ENCODE data around the gene ABCB8. TPM values are rescaled to one million over a fixed set of nuclear protein-coding genes. Genes with fewer than 3 reads are reported as not detected.

Gene ABCB8
- total RNA-seq, 2 donors from 2014 or later = 47.7 to 60.1 TPM

DNA sequence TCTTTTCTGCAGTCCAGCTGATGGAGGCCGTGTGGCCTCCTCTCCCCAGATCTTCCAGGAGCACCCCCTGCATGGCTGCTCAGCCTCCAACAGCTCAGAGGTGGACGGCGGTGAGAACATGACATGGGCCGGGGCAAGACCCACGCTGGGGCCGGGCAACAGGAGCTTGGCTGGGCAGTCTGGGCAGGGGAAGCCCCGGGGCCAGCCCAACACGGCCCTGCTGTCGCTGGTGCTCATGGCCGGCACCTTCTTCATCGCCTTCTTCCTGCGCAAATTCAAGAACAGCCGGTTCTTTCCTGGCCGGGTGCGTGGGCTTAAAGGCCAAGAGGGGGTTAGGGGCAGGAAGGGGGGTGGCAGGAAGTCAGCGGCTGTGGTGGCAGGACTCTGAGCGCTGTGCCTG, 45.7 kb downstream of the ABCB8 start:
- Mint-ChIP-seq H3K4me1 (peaks cover 8% of the 10 kb centered on the region), H3K27ac (no peak overlapping the region), H3K4me3 (no peak overlapping the region), H3K36me3 (ENCODE audit: low read depth) (no peaks in the 10 kb centered on the region), H3K27me3 (no peaks in the 10 kb centered on the region)
- ATAC-seq = no peak
- DNase-seq = no peak
- H3K9me3 ChIP-seq (ENCODE audit: control insufficient read depth, low read length, poor library complexity, severe bottlenecking) = no peaks in the 10 kb centered on the region

DNA sequence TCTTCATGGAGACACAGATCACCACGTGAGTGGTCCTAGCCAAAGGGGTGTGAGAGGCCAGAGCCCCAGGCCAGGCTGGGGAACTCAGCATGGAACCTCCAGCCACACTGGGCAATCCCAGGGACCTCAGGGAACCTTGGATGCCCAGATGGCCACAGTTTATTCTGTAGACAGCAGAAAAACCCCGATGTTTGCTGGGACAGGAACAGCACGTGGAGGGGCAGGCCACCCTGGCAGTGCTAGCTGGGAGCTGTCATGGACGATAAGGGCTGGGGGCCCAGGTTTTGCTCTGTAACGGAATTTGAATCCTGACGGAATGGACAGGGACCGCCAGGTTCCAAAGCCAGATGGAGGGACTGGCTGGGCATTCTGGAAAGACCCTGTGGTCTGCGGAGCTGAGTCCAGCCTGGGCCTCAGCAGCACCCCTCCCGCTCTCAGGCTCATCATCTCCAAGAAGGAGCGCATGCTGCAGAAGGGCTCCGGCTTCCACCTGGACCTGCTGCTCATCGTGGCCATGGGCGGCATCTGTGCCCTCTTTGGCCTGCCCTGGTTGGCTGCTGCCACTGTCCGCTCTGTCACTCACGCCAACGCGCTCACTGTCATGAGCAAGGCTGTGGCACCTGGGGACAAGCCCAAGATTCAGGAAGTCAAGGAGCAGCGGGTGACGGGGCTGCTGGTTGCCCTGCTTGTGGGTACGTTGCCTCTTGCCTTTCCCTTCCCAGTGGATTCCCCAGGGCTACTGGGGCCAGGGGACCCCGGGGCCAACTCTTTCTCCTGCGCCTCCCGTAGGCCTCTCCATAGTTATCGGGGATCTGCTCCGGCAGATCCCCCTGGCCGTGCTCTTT, 46.8 kb downstream of the ABCB8 start:
- no peaks in the 10 kb centered on the region for H3K27me3 Mint-ChIP-seq
- DNase-seq (no peak), ATAC-seq (no peak)
- peaks cover 10% of the 10 kb centered on the region for H3K4me1 Mint-ChIP-seq
- H3K4me3 Mint-ChIP-seq = no peak overlapping the region
- no peak overlapping the region for H3K27ac Mint-ChIP-seq
- no peaks in the 10 kb centered on the region for H3K9me3 ChIP-seq (ENCODE audit: control insufficient read depth, low read length, poor library complexity, severe bottlenecking)
- no peaks in the 10 kb centered on the region for H3K36me3 Mint-ChIP-seq (ENCODE audit: low read depth)

DNA sequence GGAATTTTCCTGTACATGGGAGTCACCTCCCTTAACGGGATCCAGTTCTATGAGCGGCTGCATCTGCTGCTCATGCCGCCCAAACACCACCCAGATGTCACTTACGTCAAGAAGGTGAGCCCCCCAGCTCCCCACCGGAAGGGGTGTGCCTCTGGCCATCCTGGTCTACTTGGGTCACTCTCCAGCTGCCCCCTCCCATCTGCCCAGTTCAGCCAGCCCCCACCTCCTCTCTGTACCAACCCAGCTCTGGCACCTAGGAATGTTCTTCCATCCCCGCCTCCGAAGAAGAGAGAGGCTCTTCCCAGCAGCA, 47.4 kb downstream of the ABCB8 start:
- no peaks in the 10 kb centered on the region for H3K36me3 Mint-ChIP-seq (ENCODE audit: low read depth)
- no peaks in the 10 kb centered on the region for H3K27me3 Mint-ChIP-seq
- H3K4me3 Mint-ChIP-seq = no peak overlapping the region
- H3K9me3 ChIP-seq (ENCODE audit: control insufficient read depth, low read length, poor library complexity, severe bottlenecking) = no peaks in the 10 kb centered on the region
- ATAC-seq (no peak), DNase-seq (no peak)
- H3K4me1 Mint-ChIP-seq = peaks cover 9% of the 10 kb centered on the region
- H3K27ac Mint-ChIP-seq = no peak overlapping the region

DNA sequence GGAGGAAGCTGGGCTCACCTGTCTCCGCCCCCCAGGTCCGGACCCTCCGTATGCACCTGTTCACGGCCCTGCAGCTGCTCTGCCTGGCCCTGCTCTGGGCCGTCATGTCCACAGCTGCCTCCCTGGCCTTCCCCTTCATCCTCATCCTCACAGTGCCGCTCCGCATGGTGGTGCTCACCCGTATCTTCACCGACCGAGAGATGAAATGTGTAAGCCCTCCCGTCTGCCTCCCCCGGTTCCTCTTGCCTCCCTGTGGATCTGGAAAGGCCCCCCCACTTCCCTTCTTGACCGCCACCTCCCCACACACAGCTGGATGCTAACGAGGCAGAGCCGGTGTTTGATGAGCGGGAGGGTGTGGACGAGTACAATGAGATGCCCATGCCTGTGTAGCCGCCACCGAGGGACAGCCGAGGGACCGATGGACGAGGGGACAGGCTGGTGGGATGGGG, 47.8 kb downstream of the ABCB8 start:
- Mint-ChIP-seq H3K4me1 (peaks cover 8% of the 10 kb centered on the region), H3K4me3 (no peak overlapping the region), H3K27ac (no peak overlapping the region), H3K36me3 (ENCODE audit: low read depth) (no peaks in the 10 kb centered on the region), H3K27me3 (no peaks in the 10 kb centered on the region)
- no peak for ATAC-seq
- no peak for DNase-seq
- no peaks in the 10 kb centered on the region for H3K9me3 ChIP-seq (ENCODE audit: control insufficient read depth, low read length, poor library complexity, severe bottlenecking)

DNA sequence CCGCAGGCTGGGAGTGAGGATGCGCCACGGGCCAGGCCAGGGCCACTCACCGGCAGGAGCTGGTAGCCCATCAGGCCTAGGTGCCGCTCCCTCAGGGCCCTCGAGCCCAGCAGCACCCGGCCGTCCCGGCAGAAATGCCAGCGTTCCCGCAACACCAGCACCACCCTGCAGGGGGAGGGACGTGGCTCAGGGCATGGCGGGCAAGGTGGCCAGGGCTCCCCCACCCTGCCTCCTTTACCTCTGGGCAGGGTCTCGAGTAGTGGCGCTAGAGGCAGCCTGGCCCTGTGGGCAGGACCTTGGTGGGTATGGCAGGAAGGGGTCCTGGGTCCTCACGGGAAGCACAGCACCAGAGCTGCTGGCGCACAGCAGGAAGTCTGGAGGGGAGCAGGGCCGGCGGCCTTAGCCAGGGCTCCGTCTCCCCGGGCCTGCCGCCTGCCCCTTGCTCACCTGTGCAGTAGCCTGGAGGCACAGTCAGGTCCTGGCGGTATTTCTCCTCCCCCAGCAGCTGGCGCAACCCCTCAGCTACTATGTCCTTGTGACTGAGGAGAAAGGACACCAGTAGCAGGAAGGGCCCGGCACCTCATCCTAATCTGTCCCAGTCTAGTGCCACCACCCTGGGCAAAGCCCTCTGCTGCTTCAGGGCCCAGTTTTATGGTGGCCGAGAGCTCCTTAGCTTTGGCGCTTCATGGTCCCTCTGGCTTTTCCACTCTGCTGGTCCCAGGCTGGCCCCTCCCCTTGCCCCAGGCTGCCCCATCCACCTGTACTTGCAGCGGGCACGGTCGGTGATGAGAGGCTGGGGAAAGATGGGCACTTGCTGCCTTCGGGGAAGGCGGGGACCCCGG, 48.8 kb downstream of the ABCB8 start:
- H3K9me3 ChIP-seq (ENCODE audit: control insufficient read depth, low read length, poor library complexity, severe bottlenecking) = no peaks in the 10 kb centered on the region
- no peaks in the 10 kb centered on the region for H3K36me3 Mint-ChIP-seq (ENCODE audit: low read depth)
- H3K27me3 Mint-ChIP-seq = no peaks in the 10 kb centered on the region
- H3K4me1 Mint-ChIP-seq = peaks cover 8% of the 10 kb centered on the region
- H3K4me3 Mint-ChIP-seq = no peak overlapping the region
- H3K27ac Mint-ChIP-seq = no peak overlapping the region
- ATAC-seq (no peak), DNase-seq (no peak)

DNA sequence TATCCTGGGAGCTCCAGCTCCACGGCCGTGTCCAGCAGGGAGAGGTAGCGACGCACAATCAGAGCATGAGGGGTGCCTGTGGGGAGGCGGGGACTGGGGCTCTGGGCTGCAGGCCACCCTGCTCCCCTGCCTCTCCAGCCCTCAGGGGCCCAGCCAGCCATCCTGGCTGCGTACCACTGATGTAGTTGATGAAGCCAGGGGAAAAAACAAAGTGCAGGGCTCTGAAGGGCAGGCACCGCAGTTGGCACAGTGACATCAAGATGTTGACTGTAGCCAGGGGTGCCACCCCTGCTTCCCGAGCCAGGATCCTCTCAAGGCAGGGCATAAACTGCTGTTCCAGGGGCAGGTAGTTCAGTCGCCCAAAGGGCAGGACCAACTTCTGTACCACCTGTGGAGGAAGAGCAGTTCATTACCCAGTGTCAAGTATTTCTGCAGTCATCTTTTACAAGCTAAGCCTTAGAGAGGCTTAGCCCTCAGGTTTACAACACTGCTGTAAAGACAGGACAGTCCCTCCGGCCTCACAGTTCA, 49.5 kb downstream of the ABCB8 start:
- DNase-seq (no peak), ATAC-seq (no peak)
- Mint-ChIP-seq H3K4me3 (peak overlapping the region; percentile 36), H3K4me1 (peaks cover 11% of the 10 kb centered on the region), H3K27me3 (no peaks in the 10 kb centered on the region), H3K36me3 (ENCODE audit: low read depth) (peaks cover 2% of the 10 kb centered on the region), H3K27ac (no peak overlapping the region)
- H3K9me3 ChIP-seq (ENCODE audit: control insufficient read depth, low read length, poor library complexity, severe bottlenecking) = no peaks in the 10 kb centered on the region

GRCh38 chr7:151078233-151079040, 50.2 kb downstream of the ABCB8 start:
- no peak for ATAC-seq
- H3K36me3 Mint-ChIP-seq (ENCODE audit: low read depth) = peaks cover 3% of the 10 kb centered on the region
- no peaks in the 10 kb centered on the region for H3K9me3 ChIP-seq (ENCODE audit: control insufficient read depth, low read length, poor library complexity, severe bottlenecking)
- H3K27me3 Mint-ChIP-seq = no peaks in the 10 kb centered on the region
- H3K4me1 Mint-ChIP-seq = peaks cover 14% of the 10 kb centered on the region
- H3K4me3 Mint-ChIP-seq = peak overlapping the region; percentile 36
- no peak for DNase-seq
- no peak overlapping the region for H3K27ac Mint-ChIP-seq

DNA sequence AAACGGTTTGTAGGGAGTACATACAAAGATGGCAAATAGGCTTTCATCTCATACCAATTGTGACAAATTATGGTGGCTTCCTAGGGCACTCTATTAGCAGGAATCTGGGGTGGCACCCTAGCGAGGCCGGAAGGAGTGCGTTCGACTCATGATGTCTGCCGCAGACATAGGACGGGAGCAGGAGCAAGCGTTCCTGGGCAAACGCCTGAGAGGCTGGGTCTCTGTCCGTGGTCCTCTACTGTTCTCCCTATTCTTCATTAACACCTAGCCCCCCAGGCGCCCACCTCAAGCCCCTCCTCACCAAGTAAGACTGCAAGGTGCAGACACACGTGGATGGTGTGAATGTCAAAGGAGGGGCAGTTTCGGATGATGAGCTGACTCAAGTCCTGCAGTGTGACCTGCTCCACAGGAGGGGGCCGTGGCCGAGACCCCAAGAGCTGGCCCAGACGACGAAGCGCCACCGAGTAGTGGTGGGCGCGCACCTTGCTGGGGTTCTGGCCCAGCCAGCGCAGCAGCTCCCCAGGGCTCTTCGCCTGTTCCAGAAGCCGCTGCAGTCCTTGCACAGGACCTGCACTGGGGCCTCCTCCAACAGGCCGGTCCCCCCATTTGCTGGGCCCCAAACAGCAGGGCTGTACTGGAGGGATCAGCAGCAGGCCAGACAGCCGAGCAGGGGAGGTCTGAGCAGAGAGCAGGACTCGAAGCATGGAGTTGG, 51.1 kb downstream of the ABCB8 start:
- no peaks in the 10 kb centered on the region for H3K9me3 ChIP-seq (ENCODE audit: control insufficient read depth, low read length, poor library complexity, severe bottlenecking)
- H3K36me3 Mint-ChIP-seq (ENCODE audit: low read depth) = peaks cover 3% of the 10 kb centered on the region
- peak overlapping the region; percentile 49 for H3K27ac Mint-ChIP-seq
- H3K27me3 Mint-ChIP-seq = no peaks in the 10 kb centered on the region
- peak overlapping the region; percentile 84 for H3K4me3 Mint-ChIP-seq
- no peak for DNase-seq
- H3K4me1 Mint-ChIP-seq = peaks cover 16% of the 10 kb centered on the region
- no peak for ATAC-seq

- H3K36me3 Mint-ChIP-seq (ENCODE audit: low read depth) = peaks cover 3% of the 10 kb centered on the region
- H3K27me3 Mint-ChIP-seq = no peaks in the 10 kb centered on the region
- H3K4me1 Mint-ChIP-seq = peaks cover 20% of the 10 kb centered on the region
- ATAC-seq = peak; percentile 2
- peak overlapping the region; percentile 49 for H3K27ac Mint-ChIP-seq
- DNase-seq = no peak
- H3K9me3 ChIP-seq (ENCODE audit: control insufficient read depth, low read length, poor library complexity, severe bottlenecking) = no peaks in the 10 kb centered on the region
- H3K4me3 Mint-ChIP-seq = peak overlapping the region; percentile 84
Observed at GRCh38 chr7:151080067-151080521, 51.8 kb downstream of the ABCB8 start.

DNA sequence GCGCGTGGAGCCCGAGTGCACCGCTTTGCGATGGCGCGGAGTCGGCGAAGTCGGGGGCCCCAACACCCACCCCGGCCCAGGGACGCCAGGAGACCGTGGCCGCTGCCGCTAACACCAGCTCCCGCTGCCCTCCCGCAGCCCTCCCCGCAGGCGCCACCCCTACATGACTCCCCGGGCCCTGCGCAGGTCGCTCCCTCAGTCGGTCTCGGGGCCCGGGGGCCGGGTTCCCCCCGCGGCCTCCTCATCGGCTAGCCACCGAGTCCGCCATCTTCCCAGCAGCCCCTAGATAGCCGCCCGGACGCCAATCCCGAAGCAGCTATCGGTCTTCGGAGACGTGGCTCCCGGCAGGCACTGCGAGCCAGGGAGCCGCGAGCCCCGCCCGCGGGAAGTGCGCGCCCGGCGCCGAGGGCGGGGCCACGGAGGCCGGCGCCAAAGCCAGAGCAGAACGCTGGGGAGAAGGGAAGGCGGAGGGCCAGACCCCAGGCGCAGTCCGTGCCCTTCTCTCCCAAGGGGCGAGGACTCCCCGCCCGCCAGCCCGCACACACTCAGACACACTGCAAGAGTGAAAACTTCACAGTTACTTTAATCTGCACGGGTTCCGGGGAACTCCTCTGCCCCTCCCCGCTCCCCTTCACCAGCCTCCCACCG, 52.4 kb downstream of the ABCB8 start, which contains the start of gene FASTK:
Gene FASTK, minus strand, starts transcription at position 288 of the 648 bp plus-strand sequence. Its CDS starts 43 bp downstream, at position 245.
- Mint-ChIP-seq H3K27me3 (no peaks in the 10 kb centered on the region), H3K4me1 (peaks cover 23% of the 10 kb centered on the region), H3K4me3 (peak within 1 kb of the TSS; percentile 97), H3K36me3 (ENCODE audit: low read depth) (peaks cover 3% of the 10 kb centered on the region), H3K27ac (peak within 1 kb of the TSS; percentile 49)
- no peaks in the 10 kb centered on the region for H3K9me3 ChIP-seq (ENCODE audit: control insufficient read depth, low read length, poor library complexity, severe bottlenecking)
- peak; percentile 81 for ATAC-seq
- peak; percentile 82 to 86 (median 85) for DNase-seq

- DNase-seq (no peak), ATAC-seq (no peak)
- peaks cover 3% of the 10 kb centered on the region for H3K36me3 Mint-ChIP-seq (ENCODE audit: low read depth)
- H3K27me3 Mint-ChIP-seq = no peaks in the 10 kb centered on the region
- no peak overlapping the region for H3K27ac Mint-ChIP-seq
- no peaks in the 10 kb centered on the region for H3K9me3 ChIP-seq (ENCODE audit: control insufficient read depth, low read length, poor library complexity, severe bottlenecking)
- H3K4me3 Mint-ChIP-seq = peak overlapping the region; percentile 97
- peaks cover 27% of the 10 kb centered on the region for H3K4me1 Mint-ChIP-seq
Observed at GRCh38 chr7:151081170-151082101, 53.2 kb downstream of the ABCB8 start.
